Mucosa of rectum (tissue), 2 donors: ENCODE results near the gene ASTN2.

Experiments
- H3K27ac ChIP-seq, 2 donors: one replicate each; pipeline ENCODE4 v1.7.0; 2013; ENCODE audit warnings: inconsistent platforms in 2 of 2, low read depth in 2 of 2, low read length in 2 of 2
- H3K27me3 ChIP-seq, 2 donors: one replicate each; pipeline ENCODE4 v1.7.0; 2013; ENCODE audit warnings: low read length in 2 of 2; ENCODE audit not compliant: control insufficient read depth in 2 of 2, insufficient read depth in 2 of 2
- H3K36me3 ChIP-seq, 2 donors: one replicate each; pipeline ENCODE4 v1.7.0; 2013; ENCODE audit warnings: low read length in 2 of 2; ENCODE audit not compliant: control insufficient read depth in 2 of 2, insufficient read depth in 2 of 2
- H3K4me1 ChIP-seq, 2 donors: one replicate each; pipeline ENCODE4 v1.7.0; 2013; ENCODE audit warnings: low read length in 2 of 2, mild to moderate bottlenecking in 1 of 2; ENCODE audit not compliant: control insufficient read depth in 2 of 2, insufficient read depth in 2 of 2
- H3K4me3 ChIP-seq, 2 donors: one replicate each; pipeline ENCODE4 v1.7.0; 2013; ENCODE audit warnings: low read length in 2 of 2
- H3K9ac ChIP-seq, 2 donors: one replicate each; pipeline ENCODE4 v1.7.0; 2013; ENCODE audit warnings: low read length in 2 of 2, low read depth in 1 of 2, mild to moderate bottlenecking in 1 of 2
- H3K9me3 ChIP-seq, 2 donors: one replicate each; pipeline ENCODE4 v1.7.0; 2013; ENCODE audit warnings: low read length in 2 of 2; ENCODE audit not compliant: control insufficient read depth in 2 of 2
- donor health status: healthy.
- donor health status: Normal muscosa, but diverticular disease.

Gene ASTN2

DNA sequence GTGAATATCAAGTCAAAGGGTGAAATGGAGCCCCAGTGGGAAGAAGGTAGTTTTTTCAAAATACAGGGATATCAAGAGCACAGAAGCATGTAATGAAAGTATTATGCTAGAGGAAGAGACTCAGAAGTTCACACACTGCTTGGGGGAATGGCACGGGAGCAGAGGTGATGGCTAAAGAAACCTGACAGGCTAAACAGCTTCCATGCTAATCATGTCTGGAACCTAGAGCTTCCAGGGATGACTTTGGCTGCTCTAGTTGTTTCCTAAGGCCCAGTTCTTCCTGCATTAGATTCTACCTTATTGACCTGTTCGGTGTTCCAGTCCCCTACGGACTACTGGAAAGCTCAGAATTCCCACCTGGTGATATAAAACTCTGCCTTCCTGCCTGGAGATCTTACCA lies 693.4 kb downstream of the ASTN2 start:
- H3K9me3 ChIP-seq = no peaks in the 10 kb centered on the region
- no peaks in the 10 kb centered on the region for H3K27me3 ChIP-seq
- H3K36me3 ChIP-seq = no peaks in the 10 kb centered on the region
- H3K4me1 ChIP-seq = no peaks in the 10 kb centered on the region
- no peak overlapping the region for H3K4me3 ChIP-seq
- no peak overlapping the region for H3K27ac ChIP-seq
- no peak overlapping the region for H3K9ac ChIP-seq

GRCh38 chr9:116720111-116720510 lies 694.7 kb downstream of the ASTN2 start:
- H3K36me3 ChIP-seq = no peaks in the 10 kb centered on the region
- H3K9ac ChIP-seq = no peak overlapping the region
- no peak overlapping the region for H3K4me3 ChIP-seq
- H3K27me3 ChIP-seq = no peaks in the 10 kb centered on the region
- H3K4me1 ChIP-seq = no peaks in the 10 kb centered on the region
- H3K27ac ChIP-seq = no peak overlapping the region
- no peaks in the 10 kb centered on the region for H3K9me3 ChIP-seq

DNA sequence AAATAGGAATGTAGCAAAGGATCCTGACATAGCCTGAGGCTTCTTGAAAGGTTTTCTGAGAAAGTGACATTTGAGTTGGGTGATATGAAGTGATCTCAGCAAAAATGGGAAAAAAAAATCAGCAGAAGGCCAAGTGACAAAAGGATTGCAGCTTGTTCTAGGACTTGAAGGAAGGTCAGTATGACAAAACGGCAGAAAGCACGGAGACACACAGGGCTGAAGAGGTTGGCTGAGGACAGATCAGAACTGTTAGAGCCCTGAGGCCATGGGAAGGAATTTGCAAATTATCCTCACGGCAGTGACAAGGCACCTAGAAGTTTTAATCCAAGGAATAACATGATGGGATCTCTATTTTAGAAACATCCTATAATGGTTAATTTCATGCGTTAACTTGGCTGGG lies 696.7 kb downstream of the ASTN2 start:
- no peaks in the 10 kb centered on the region for H3K36me3 ChIP-seq
- H3K4me1 ChIP-seq = no peaks in the 10 kb centered on the region
- no peak overlapping the region for H3K9ac ChIP-seq
- no peak overlapping the region for H3K4me3 ChIP-seq
- no peaks in the 10 kb centered on the region for H3K27me3 ChIP-seq
- no peak overlapping the region for H3K27ac ChIP-seq
- no peaks in the 10 kb centered on the region for H3K9me3 ChIP-seq

GRCh38 chr9:116717150-116717549 lies 697.7 kb downstream of the ASTN2 start:
- Histone ChIP-seq H3K36me3 (no peaks in the 10 kb centered on the region), H3K4me3 (no peak overlapping the region), H3K27ac (no peak overlapping the region), H3K9ac (no peak overlapping the region), H3K4me1 (no peaks in the 10 kb centered on the region), H3K27me3 (no peaks in the 10 kb centered on the region), H3K9me3 (no peaks in the 10 kb centered on the region)

GRCh38 chr9:116716438-116716837 lies 698.4 kb downstream of the ASTN2 start:
- no peaks in the 10 kb centered on the region for H3K4me1 ChIP-seq
- no peak overlapping the region for H3K4me3 ChIP-seq
- no peaks in the 10 kb centered on the region for H3K27me3 ChIP-seq
- no peak overlapping the region for H3K9ac ChIP-seq
- no peaks in the 10 kb centered on the region for H3K9me3 ChIP-seq
- no peak overlapping the region for H3K27ac ChIP-seq
- no peaks in the 10 kb centered on the region for H3K36me3 ChIP-seq

DNA sequence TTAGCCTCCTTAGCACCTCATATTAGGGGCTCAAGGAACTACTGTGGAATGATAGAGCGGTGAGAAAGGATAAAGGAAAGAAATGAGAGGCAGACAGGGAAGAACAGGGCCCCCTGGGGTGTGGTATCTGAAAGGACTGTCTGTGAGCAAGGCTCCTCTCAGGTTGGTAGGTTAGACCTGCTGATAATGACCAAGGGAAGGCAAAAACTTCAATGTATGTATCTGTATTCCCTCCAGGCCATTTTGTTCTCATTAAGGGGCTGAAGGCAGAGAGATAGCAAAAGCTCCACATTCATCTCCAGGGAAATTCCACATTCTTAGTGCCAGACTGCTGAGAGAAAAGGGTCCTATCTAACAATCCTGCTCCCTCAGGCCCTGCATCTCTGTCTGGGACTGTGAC lies 699.1 kb downstream of the ASTN2 start:
- Histone ChIP-seq H3K27ac (no peak overlapping the region), H3K27me3 (no peaks in the 10 kb centered on the region), H3K4me3 (no peak overlapping the region), H3K36me3 (no peaks in the 10 kb centered on the region), H3K4me1 (no peaks in the 10 kb centered on the region), H3K9ac (no peak overlapping the region), H3K9me3 (no peaks in the 10 kb centered on the region)

- no peaks in the 10 kb centered on the region for H3K9me3 ChIP-seq
- H3K4me1 ChIP-seq = no peaks in the 10 kb centered on the region
- H3K4me3 ChIP-seq = no peak overlapping the region
- no peaks in the 10 kb centered on the region for H3K36me3 ChIP-seq
- no peak overlapping the region for H3K27ac ChIP-seq
- H3K27me3 ChIP-seq = no peaks in the 10 kb centered on the region
- H3K9ac ChIP-seq = no peak overlapping the region
Measured at GRCh38 chr9:116713271-116713670, 701.6 kb downstream of the ASTN2 start.

- Histone ChIP-seq H3K4me1 (no peaks in the 10 kb centered on the region), H3K4me3 (no peak overlapping the region), H3K36me3 (no peaks in the 10 kb centered on the region), H3K9me3 (no peaks in the 10 kb centered on the region), H3K9ac (no peak overlapping the region), H3K27ac (no peak overlapping the region), H3K27me3 (no peaks in the 10 kb centered on the region)
Measured at GRCh38 chr9:116712781-116713180, 702.1 kb downstream of the ASTN2 start.

- Histone ChIP-seq H3K36me3 (no peaks in the 10 kb centered on the region), H3K4me3 (no peak overlapping the region), H3K9ac (no peak overlapping the region), H3K27ac (no peak overlapping the region), H3K9me3 (no peaks in the 10 kb centered on the region), H3K27me3 (no peaks in the 10 kb centered on the region), H3K4me1 (no peaks in the 10 kb centered on the region)
Measured at GRCh38 chr9:116706310-116707290, 708.3 kb downstream of the ASTN2 start.

DNA sequence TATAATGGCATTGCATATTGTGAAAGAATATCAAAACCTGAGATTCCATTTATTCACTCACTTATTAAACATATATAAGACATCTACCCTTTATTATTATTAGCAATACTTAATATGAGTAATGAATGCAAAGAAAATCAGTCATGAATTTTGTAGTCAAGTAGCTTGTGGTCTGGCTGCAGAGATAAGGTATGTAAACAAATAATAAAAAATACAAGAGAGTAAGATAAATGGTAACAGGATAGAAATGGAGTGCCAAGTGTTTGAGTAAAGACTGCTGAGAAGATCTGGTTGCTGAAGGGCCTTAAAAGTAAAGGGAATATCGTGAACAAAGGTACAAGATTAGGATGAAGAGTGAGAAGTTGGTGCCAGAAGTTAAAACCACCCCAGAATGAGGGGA lies 709.3 kb downstream of the ASTN2 start:
- H3K9me3 ChIP-seq = no peaks in the 10 kb centered on the region
- no peak overlapping the region for H3K27ac ChIP-seq
- no peaks in the 10 kb centered on the region for H3K27me3 ChIP-seq
- no peaks in the 10 kb centered on the region for H3K4me1 ChIP-seq
- H3K4me3 ChIP-seq = no peak overlapping the region
- H3K36me3 ChIP-seq = no peaks in the 10 kb centered on the region
- no peak overlapping the region for H3K9ac ChIP-seq
